Retina (tissue), 1 donor: ENCODE results near the gene EIPR1.
"Not testable (repeated sequence)": the region's sequence is repeated elsewhere in the genome, so short reads cannot be mapped to it uniquely, and the experiment has no call there.

Experiments used
- DNase-seq: peaks from one replicate; pipeline ENCODE4 v3.0.0-alpha.2; 2016

EIPR1 gene

DNA sequence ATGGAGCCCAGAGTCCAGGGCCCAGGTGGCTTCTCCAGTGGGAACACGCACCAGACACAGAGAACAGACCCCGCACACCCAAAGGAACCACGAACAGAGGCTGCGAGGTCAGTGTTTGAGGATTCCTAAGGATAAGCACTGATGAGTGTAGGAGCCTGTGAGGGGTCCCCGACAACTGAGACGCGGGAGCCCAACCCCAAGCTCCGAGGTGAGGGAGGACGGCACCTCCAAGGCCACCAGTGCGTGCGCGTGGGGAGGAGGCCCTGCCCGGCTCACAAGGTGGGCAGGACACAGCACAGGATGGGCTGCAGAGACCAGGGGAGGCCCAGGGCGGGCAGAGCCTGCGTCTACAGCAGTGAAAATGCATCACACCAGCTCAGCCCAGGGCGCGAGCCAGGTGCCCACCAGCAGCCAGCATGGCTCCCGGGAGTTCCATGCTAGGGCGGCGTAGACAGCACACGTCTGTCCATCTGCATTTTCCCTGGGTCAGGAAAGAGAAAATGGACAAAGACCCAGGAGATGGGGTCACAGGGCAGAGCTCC, 189.1 kb downstream of the EIPR1 start:
- DNase-seq = no peak

- DNase-seq = no peak
Measured at GRCh38 chr2:3187467-3187866, 190.2 kb downstream of the EIPR1 start.

DNA sequence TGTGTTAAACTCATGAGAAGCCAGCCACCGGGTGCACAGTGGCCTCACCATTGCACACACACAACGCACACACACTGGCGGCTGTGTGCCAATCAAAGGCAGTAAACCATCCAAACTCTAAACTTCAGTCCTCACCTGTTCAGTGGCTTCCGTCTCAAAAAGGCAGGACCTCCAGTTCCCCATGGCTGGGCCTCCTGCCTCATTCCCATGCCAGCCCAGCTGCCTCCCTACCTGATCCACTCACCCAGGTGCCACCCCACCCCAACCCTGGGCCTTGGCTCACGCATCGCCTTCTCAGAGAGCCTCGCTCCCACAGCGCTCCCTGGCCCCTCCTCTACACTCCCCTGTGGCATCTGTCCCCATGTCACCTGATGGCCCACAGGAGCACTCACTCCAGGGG, 190.9 kb downstream of the EIPR1 start:
- DNase-seq = no peak

DNA sequence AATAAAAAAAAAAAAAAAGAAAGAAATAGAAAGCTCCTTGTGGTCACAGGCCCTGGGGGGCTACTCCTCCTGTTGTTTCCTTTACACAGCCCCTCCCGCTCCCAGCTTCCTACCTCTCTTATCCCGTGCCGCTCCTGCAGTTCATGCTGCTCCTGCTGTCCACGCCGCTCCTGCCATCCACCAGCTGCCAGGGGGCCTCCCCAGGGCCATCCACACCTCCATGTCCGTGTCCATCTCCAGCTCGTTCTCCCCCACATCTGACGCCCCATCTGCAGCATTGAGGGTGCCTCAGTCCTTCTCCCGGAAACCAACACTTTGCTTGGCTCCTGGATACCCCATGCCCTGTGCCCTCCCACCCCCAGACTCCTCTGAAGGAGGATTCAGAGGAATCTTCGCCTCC, 191.7 kb downstream of the EIPR1 start:
- DNase-seq = no peak

- DNase-seq = no peak
Measured at GRCh38 chr2:3185256-3185655, 192.4 kb downstream of the EIPR1 start.

- no peak for DNase-seq
Measured at GRCh38 chr2:3184167-3184566, 193.5 kb downstream of the EIPR1 start.

GRCh38 chr2:3183766-3184165, 193.9 kb downstream of the EIPR1 start:
- no peak for DNase-seq

GRCh38 chr2:3182848-3183247, 194.8 kb downstream of the EIPR1 start:
- no peak for DNase-seq

DNA sequence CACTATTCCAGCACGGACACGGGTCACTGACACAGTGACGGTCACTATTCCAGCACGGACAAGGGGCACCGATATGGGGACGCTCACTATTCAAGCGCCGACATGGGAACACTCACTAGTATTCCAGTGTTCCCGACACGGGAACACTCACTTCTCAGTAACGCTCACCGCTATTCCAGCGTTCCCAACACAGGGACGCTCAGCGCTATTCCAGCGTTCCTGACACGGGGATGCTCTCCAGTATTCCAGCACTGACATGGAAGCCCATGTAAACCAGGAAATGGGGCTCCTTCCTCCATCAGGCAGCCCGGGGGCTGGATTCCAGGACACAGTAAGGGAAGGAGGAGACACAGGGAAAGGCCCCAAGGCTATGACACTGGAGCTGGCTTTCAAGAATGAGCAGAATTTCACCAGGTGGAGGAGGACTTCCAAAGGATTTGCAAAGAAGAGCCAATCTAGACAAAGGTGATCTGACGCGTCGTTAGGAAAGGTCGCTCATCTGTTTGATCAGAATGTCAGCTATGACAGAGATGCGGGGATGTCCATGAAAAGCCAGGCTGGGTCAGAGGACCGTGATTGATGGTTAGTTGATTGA, 196.1 kb downstream of the EIPR1 start:
- no peak for DNase-seq

DNA sequence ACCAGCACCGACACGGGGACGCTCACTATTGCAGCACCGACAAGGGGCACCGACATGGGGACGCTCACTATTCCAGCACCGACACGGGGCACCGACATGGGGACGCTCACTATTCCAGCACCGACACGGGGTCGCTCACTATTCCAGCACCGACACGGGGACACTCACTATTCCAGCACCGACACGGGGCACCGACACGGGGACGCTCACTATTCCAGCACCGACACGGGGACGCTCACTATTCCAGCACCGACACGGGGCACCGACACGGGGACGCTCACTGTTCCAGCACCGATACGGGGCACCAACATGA, 196.8 kb downstream of the EIPR1 start:
- not testable (repeated sequence) for DNase-seq

- DNase-seq = no peak
Measured at GRCh38 chr2:3180082-3180908, 197.3 kb downstream of the EIPR1 start.

DNA sequence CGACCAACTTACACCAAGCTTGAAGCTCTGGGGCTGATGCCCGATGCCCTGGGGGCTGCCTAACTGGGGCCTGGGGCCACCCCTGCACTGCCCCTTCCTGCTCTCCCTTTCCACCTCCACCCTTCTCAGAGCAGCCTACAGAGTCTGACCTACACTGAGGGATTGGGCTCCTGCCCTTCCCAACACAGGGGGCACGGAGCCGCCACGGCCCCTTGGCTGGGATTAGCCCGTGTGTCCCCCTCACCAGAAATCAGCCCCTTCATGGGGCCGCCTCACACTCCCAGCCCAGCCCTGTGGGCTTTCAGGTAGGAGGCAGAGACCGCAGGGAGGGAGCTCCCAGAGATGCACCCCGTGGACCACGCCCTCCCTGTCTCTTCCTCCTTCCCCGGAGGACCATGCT, 198.0 kb downstream of the EIPR1 start:
- DNase-seq = no peak

DNA sequence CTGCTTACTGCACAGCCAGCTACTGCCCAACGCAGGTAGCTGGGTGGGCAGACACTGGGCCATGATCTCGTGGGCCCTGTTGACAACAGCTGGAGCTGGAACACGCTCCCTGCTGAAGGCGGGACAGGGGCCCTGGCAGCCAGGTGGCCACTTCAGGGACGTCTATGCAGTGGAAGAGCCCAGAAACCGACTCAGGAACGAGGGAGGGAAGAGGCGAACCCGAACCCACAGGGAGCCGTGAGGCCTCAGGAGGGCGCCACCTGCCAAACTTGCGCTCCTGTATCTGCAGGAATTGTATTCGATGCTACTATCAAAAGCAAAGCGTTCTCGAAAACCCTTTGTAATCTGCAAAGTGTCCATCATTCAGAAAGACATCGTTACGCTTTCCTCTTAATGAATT, 198.4 kb downstream of the EIPR1 start:
- DNase-seq = no peak

DNA sequence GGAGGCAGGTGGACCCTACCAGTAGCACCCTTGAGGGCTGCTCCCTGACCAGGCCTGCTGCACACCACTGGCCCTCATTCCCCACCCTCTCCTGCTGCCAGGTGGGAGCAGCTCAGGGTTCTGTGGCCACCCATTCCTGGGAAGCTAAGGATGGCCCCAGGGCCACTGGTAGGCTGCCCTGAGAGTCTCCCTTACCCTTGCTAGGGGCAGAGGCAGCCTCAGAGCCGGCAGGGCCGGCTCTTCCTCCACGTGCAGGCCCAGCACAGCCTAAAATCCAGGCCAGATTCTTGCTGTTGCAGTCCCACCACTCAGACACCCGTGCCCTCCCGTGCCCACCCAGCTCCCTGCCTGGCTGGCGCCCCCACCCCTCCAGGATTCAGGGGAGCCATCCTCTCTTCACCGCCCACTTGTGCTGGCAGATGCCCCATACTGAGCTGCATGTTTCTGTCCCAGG, 199.0 kb downstream of the EIPR1 start:
- DNase-seq = no peak

GRCh38 chr2:3177891-3178577, 199.6 kb downstream of the EIPR1 start:
- no peak for DNase-seq

- DNase-seq = no peak
Measured at GRCh38 chr2:3176869-3177255, 200.8 kb downstream of the EIPR1 start.

DNA sequence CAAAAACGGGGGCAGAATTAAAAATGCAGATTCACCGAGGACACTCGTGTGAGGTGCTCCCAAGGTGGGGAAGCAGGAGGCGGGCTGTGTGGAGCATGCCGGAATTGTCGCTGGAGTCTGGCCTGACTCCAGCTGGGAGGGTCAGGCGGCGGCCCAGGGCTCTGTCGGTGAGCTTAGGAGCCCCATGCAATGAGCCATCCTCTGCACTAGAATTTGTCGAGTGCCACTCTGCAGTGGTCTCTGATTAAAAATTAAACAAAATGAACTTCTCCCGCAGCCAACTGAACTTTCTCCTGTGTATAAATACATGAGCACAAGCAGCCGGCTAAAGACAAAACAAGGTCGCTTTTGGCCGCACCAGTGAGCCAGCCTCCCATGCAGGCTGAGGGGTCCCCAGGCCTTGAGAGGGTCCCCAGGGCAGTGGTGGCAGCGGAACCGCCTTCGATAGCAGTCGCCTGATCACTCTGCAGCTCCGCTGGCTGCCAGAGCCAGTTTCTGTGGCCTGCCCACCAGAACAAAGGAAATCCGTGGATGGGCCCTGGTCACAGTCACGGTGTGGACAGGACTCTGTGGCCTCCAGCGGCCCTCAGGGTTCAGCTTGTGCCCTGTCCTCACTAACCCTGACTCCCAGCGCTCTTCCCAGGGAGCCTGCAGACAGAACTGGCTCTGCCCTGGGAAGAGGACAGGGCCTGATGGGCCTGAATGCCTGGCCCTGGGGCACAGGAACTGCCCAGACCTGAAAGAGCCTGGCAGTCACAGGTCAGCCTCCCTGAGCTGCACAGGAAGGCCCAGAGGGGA, 201.3 kb downstream of the EIPR1 start:
- no peak for DNase-seq

DNA sequence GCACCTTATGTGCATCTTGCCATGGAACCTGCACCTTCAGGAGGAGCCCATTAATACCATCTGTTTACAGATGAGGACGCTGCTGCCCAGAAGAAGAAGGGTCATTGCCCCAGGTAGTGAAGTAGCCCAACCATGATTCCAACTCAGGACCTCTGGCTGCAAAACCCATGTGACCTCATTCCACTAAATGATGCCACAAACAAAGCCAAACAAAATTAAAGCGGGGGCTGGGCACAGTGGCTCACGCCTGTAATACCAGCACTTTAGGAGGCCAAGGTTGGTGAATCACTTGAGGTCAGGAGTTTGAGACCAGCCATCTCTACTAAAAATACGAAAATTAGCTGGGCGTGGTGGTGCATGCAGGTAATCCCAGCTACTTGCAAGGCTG, 202.1 kb downstream of the EIPR1 start:
- DNase-seq = no peak

DNA sequence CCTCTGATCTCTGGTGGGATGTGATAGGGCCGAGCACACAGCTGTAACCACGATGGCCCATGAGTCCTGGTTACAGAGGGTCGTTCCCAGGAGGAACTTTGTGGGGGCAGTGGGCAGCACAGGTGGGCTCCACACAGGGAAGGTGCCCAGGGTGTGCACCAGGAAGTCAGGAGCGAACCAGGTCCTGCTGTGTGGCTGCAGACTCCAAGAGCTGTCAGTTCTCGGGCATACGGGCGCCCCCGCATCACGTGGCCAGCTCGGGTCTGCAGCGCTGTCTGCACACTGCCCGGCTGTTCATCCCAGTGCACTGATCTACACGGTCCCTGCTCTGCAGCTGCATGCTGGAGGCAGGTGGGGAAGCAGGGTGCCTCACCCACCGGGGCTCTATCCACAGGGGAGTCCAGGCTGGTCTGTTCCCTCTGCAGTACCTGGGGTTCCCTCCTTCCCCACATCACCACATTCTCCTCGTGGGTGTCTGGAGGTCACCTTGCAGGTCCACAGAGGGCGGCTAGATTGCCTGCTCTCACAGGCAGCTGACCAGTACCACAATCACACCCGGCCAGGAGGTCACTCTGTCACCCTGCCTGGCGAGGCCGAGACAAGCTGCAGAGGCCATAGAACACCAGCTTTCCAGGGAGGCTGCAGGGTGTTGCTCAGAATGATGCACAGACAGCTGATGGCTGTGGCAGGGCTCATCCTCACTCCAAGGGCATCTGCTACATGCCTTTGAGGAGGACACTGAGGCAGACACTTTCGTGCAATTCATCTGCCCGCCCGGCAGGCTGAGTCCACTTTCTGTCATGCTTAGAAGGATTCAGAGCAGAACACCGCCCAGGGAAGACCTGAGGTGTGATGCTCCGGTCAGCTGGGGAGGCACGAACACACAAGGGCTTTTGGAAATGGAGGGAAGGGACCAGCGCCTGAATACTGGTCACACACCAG, 202.7 kb downstream of the EIPR1 start:
- no peak for DNase-seq

GRCh38 chr2:3173031-3173430, 204.6 kb downstream of the EIPR1 start:
- DNase-seq = no peak

DNA sequence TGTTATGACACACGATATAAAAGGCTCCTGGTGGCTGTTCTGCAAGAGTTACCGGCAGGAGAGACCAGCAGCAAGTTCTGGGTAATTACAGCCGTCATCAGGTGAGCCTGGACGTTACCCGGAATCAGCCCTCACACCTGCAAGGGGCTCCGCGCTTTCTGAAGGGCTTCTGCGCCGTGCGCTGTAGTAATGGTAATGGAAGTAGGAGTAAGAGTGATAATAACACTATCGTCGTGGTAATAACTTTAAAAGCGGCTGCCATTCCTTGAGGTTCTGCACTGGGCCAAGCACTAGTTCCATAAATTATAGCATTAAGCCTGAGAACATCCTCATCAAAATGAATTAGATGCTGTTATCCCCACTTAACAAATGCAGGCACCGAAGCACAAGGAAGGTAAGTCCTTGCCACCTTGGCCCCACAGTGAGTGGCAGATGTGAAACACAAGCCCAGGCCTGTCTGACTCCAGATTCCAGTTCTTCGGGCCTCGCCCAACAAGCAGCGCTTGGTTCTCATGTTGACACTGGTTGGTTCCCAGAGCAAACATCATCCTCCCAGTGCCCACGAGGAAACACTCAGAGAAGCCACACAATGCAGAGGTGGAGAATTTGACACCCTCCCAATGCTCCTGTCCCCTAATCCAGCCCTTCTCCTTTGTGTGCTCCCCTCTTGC, 205.2 kb downstream of the EIPR1 start:
- no peak for DNase-seq
